Measurements from ENCODE around the gene NFXL1.
A peak's percentile ranks its signal among the peaks of the same experiment; 100 is the strongest.

- TF ChIP-seq BMI1 (IDR thresholded peaks at IDR 0.05; ENCODE audit: borderline replicate concordance) (no peak), ZZZ3 (IDR thresholded peaks at IDR 0.05; ENCODE audit: control insufficient read depth, insufficient read length, low read depth) (no peak), CTCF (IDR thresholded peaks at IDR 0.05 in 2 of 3, conservative IDR thresholded peaks at IDR 0.05 in 1 of 3; ENCODE audit: control insufficient read depth in 2 of 3, extremely low read depth in 1 of 3, insufficient read depth in 1 of 3, low read depth in 3 of 3, low read length in 3 of 3) (peak; percentile 44 to 70 (median 64); a peak in 5 of 6 replicates), RELA (IDR thresholded peaks at IDR 0.05; ENCODE audit: borderline replicate concordance, partially characterized antibody) (no peak), ATF2 (IDR thresholded peaks at IDR 0.05; ENCODE audit: low read length) (no peak), HDAC2 (IDR thresholded peaks at IDR 0.05) (no peak), GABPA (IDR thresholded peaks at IDR 0.05; ENCODE audit: low read depth) (no peak), ZNF384 (IDR thresholded peaks at IDR 0.05; ENCODE audit: borderline replicate concordance, low read depth, low read length) (peak; percentile 43; the same call in 1 of the 2 replicates), POLR2AphosphoS2 (IDR thresholded peaks at IDR 0.05; ENCODE audit: low read depth, low read length) (no peak), BRCA1 (IDR thresholded peaks at IDR 0.05; ENCODE audit: low read depth, low read length) (no peak), FOS (IDR thresholded peaks at IDR 0.05; ENCODE audit: borderline replicate concordance, extremely low read depth, insufficient read length) (no peak)
- TF ChIP-seq, protein P1, sequence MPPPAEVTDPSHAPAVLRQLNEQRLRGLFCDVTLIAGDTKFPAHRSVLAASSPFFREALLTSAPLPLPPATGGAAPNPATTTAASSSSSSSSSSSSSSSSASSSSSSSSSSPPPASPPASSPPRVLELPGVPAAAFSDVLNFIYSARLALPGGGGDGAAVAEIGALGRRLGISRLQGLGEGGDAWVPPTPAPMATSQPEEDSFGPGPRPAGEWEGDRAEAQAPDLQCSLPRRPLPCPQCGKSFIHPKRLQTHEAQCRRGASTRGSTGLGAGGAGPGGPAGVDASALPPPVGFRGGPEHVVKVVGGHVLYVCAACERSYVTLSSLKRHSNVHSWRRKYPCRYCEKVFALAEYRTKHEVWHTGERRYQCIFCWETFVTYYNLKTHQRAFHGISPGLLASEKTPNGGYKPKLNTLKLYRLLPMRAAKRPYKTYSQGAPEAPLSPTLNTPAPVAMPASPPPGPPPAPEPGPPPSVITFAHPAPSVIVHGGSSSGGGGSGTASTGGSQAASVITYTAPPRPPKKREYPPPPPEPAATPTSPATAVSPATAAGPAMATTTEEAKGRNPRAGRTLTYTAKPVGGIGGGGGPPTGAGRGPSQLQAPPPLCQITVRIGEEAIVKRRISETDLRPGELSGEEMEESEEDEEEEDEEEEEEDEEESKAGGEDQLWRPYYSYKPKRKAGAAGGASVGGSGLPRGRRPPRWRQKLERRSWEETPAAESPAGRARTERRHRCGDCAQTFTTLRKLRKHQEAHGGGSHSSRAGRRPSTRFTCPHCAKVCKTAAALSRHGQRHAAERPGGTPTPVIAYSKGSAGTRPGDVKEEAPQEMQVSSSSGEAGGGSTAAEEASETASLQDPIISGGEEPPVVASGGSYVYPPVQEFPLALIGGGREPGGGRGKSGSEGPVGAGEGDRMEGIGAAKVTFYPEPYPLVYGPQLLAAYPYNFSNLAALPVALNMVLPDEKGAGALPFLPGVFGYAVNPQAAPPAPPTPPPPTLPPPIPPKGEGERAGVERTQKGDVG (CRISPR knock-in tag; IDR thresholded peaks at IDR 0.05): no peak
Observed at GRCh38 chr4:47933840-47934239, 19.5 kb upstream of the NFXL1 start.
